T47D (cell line): ENCODE measurements around the gene LRRN2.
A peak's percentile ranks its signal among the peaks of the same experiment; 100 is the strongest.

ENCODE experiments used
- DNase-seq, 2 experiments: peaks; one replicate each; pipeline versions ENCODE4 v3.0.0 to v3.0.0-alpha.2; 2011 to 2012; ENCODE audit warnings: low read depth in 1 of 2, low spot score in 1 of 2
- JUND ChIP-seq: IDR thresholded peaks from 2 replicates; pipeline ENCODE4 v1.6.1; 2012; ENCODE audit warnings: low read depth
- in situ Hi-C: cut with HindIII; loops from 2 replicates; pipeline ENCODE4 v1.10.0; 2016; ENCODE audit warnings: low sequenced_read_pairs, low pct_unique_long_range_greater_than_20kb

The LRRN2 gene

DNA sequence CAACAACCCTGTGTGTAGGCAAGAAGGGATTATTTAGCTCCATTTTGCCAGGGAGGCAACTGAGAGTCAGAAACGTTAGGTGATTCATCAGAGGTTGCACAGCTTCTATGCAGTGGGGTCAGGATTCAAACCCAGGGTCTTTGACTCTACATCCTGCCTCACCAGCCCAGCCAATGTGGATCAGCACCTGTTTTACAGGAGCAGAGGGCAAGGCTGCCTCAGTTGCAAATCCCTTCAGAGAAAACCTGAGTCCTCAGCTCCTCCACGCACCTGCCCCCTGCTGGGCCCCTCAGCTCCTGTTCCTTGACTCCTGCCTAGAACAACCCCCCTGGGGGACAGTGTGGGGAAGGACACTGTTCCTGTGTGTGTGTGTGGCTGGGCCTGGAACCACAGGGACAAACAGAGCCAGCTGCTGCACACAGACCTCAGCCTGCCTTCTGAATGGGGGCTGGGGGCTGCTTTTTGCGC lies 61.6 kb downstream of the LRRN2 start:
- TF ChIP-seq JUND: no peak
- peak in 1 of 2 experiments; percentile 66 for DNase-seq
- in situ Hi-C loops: no loop called here

DNA sequence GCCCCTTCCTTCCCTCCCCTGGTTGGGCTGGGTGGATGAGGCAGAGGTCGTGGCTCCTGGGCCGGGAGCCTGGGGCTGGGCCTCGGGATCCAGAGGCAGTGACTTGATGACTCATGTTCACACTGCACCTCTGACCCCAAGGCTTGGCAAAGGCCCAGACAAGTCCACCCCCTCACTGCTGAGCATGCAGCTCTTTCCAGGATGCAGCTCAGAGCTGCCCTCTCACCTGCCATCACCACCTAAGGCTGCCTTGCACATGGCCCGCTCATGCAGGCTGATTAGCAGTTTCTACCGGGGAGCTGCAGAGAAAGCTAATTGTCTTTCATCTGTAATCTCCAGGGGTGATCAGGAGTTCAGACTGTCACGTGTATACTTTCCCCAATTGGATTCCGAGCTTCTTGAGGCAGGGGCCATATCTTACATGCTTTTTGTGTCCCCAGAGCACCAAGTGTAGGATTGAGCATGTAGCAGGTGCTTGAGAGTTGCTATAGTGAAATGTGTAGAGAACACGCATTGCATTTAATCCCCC lies 62.1 kb downstream of the LRRN2 start:
- in situ Hi-C loops: no loop called here
- no peak for TF ChIP-seq JUND
- DNase-seq: peak in 1 of 2 experiments; percentile 18

DNA sequence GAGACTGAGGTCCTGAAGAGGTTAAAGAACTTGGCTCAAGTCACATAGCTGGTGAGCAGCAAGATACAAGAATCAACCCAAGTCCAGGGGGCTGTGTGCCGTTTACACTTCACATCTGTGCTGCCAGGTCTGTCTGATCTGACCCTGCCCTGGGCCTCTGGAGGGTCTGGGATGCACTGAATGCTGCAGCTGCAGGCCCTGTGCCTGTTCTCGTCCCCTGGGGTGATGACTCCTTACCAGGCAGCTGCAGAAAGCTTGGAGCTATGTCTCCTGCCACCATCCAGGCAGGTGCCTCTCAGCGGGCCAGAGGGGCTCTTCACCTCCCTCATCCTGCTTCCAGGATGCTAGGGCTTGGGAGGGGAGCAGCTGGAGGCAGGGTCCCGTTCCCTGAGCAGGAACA lies 63.5 kb downstream of the LRRN2 start:
- no peak for TF ChIP-seq JUND
- in situ Hi-C loops: no loop called here
- DNase-seq: no peak

- in situ Hi-C loops: no loop called here
- no peak for TF ChIP-seq JUND
- no peak for DNase-seq
These were observed 64.1 kb downstream of the LRRN2 start for GRCh38 chr1:204621396-204621795.

GRCh38 chr1:204619721-204620120 lies 65.8 kb downstream of the LRRN2 start:
- in situ Hi-C loops: no loop called here
- no peak for DNase-seq
- no peak for TF ChIP-seq JUND

DNA sequence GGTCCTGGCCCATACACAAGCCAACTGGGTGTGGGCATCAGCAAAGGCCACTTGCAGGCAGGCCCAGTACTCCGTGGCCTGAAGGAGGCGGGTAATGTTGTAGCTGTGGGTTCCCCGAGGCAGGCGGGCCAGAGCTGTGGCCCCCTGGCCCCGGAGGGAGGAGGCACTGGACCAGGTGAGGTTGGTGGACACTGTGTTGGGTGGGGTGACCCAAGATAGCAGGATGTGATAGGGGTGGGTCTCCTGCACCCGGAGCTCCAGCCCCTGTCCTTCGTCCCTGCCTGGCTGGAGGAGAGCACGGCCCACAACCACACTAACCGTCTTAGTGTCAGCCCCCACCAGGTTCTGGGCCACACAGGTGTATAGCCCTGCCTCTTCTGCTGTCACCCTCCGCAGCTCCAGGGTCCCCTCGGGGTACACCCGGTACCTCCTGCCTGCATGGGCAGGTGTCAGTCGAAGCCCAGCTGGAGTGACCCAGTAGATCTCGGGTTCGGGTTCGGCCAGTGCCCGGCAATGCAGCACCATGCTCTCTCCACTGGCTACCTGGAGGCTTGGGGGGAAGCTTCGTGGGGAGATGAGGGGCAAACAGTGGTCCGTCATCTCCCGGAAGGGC lies 67.3 kb downstream of the LRRN2 start:
- in situ Hi-C loops: no loop called here
- DNase-seq: no peak
- TF ChIP-seq JUND: no peak

- in situ Hi-C loops: no loop called here
- DNase-seq: no peak
- no peak for TF ChIP-seq JUND
These were observed 68.0 kb downstream of the LRRN2 start for GRCh38 chr1:204617256-204618147.

DNA sequence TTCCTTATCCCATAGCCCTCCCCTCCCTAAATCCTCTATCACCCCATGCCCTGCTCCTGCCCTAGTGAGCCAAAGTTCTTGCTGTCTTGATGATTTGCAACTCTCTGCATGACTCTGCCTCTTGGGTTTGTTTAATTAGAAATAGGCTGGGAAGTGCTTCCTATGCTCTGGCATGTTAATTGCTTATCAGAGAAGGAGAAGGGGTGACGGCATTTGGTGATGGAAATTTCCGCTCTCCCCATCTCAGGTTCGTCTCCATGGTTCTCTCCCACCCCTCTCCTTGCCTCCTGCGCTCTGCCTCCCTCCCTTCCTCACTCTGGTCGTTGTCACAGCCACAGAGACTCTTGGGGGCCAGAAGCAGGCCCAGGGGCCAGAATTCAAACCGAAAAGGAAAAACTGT lies 68.9 kb downstream of the LRRN2 start:
- in situ Hi-C loops: no loop called here
- DNase-seq: no peak
- TF ChIP-seq JUND: no peak

DNA sequence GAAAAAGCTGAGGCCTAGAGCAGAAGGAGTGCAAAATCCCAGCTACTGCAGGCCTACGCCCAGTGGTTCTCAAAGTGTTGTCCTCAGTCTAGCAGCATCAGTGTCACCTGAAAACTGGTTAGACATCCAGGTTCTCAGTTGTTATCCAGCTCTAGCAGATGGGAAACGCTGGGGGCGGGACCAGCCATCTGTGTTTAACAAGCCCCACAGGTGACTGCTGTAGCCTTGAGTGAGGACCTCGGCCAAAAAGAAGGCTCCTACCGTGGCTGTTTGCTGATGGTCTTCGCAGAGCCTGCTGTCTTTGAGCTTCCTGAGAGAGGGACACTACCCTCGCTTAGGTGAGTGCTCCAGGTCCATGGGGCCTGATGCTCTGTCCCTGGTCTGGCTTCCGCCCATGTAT lies 69.7 kb downstream of the LRRN2 start:
- DNase-seq: no peak
- in situ Hi-C loops: no loop called here
- TF ChIP-seq JUND: no peak

DNA sequence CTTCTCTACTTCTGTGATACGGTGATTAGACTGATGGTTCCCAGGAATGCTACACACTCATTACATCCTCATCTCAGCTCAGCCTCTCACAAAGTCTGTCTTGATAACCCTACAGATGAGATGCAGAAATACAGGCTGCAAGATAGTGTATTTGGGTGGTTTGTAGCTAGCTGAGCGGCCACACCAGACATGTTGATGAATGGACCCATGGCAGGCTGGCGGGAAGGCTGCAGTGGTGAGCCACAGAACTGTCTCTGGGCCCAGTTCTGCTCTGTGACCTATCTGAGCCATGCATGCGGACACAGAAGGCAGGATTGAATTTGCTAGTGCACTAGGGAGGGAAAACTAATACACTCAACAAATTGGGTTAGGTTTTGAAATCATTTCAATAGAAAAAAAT lies 71.9 kb downstream of the LRRN2 start:
- DNase-seq: no peak
- TF ChIP-seq JUND: no peak
- in situ Hi-C loops: no loop called here

DNA sequence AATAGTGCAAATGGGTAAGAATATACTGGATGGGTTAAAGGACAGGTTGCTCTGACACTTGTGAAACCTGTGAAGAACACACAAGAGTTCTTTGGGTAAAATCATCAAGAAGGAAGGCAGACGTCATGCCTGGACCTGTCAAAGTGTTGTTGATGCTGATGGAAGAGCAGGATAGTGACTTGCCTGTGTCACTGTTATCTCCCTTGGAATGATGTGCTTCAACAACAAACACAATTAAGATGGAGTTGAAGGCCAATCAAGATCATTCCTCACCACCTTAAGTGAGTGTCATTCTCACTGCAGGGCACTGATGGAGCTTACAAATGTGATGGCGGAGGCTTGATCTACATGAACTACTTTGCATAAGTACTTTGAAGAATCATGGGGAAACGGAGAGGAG lies 73.2 kb downstream of the LRRN2 start:
- DNase-seq: no peak
- no peak for TF ChIP-seq JUND
- in situ Hi-C loops: no loop called here

DNA sequence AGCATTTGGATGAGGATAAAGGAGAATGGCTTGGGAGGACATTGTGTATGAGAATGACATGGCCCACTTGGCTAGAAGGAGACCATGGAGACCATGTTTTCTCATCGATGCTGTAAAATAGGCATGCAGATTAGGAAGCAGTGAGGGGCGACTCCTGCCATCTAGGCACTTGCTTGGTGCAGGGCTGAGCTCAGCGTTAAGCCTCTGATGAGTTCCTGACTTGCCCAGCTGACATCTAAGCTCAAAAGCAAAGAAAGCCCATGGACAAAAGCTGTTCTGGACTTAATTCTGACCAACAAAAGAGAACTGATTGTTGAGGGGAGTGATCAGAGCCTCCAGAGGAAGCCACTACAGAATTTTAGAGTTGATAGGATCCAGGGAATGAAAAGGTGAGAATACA lies 74.5 kb downstream of the LRRN2 start:
- DNase-seq: no peak
- in situ Hi-C loops: no loop called here
- no peak for TF ChIP-seq JUND

DNA sequence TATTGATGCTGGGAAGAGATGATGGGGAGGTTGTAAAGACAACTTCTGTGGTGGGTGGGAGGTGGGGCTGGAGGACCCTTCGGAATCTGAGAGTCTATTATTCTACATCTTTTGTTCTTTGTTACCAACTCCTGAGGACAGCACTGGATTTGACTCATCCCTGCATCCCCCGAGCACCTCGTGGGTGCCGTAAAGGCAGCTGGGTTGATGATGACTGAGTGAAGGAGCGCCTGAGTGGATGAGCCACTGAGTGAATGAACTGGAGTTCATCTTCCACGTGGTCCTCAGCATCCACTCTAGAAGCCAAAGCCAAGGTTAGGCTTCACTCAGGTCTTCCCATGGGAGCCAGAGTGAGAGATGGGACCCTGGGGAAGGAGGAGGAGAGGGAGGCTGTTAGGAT lies 77.6 kb downstream of the LRRN2 start:
- no peak for DNase-seq
- no peak for TF ChIP-seq JUND
- in situ Hi-C loops: no loop called here

DNA sequence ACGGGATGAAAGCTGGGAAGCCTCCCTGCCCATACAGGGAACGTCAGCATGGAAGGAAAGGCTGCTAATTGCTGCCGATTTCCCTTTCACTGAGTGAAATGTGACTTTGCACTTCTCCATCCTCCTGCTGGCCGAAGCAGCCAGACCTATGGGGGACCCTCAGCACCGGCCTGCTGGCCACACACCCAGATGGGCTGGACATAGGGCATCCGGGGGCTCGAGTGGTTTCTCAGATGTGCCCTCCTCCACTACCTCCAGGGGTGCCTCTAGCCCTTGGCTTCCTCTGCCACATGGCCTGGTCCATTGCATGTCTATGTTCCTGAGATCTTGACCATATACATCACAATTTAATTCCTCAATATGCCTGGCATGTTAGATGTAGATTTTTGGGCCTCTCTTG lies 79.7 kb downstream of the LRRN2 start:
- no peak for TF ChIP-seq JUND
- in situ Hi-C loops: no loop called here
- DNase-seq: no peak
